Ovary (tissue), 3 donors: ENCODE data around the gene EAF1.

Source experiments
- CTCF ChIP-seq, 3 donors: fragments of 450-650 bp in 2 of 3; fragments of 200-600 bp in 1 of 3; IDR thresholded peaks; one replicate each; pipeline versions ENCODE4 v1.5.1 to v1.8.0; 2016 to 2022; ENCODE audit warnings: antibody characterized with exemption in 3 of 3, mild to moderate bottlenecking in 1 of 3
- POLR2A ChIP-seq: fragments of 450-650 bp; IDR thresholded peaks from one replicate; pipeline ENCODE4 v1.6.1; 2017; ENCODE audit warnings: antibody characterized with exemption, mild to moderate bottlenecking, moderate library complexity
- donor health status: DM: no; HTN: no; CAD: no.

- TF ChIP-seq CTCF (IDR thresholded peaks at IDR 0.05) (no peak), POLR2A (no peak)
These were observed 13.5 kb downstream of the EAF1 start for GRCh38 chr3:15440891-15441290.
